Thoracic aorta (tissue), 2 donors: ENCODE data around the gene DLX3. TPM values are rescaled to one million over a fixed set of nuclear protein-coding genes. Genes with fewer than 3 reads are reported as not detected.

Source experiments
- ATAC-seq: fragments of 150-250 bp; one replicate; pipeline ENCODE4 v1.8.0; 2017; ENCODE audit warnings: low read depth; ENCODE audit not compliant: insufficient number of reproducible peaks, low FRiP score
- DNase-seq: peaks from one replicate; pipeline ENCODE4 v3.0.0-alpha.2; 2020; ENCODE audit warnings: low spot score
- H3K27ac ChIP-seq, 2 donors: fragments of 200-600 bp; sonication (generic); 1 replicate in 1 of 2; 2 replicates in 1 of 2; pipeline ENCODE4 v1.5.1; 2016; ENCODE audit warnings: mild to moderate bottlenecking in 2 of 2, moderate library complexity in 2 of 2
- H3K27me3 ChIP-seq: fragments of 200-600 bp; sonication (generic); replicated peaks from 2 replicates; pipeline ENCODE4 v1.6.0; 2016; ENCODE audit warnings: mild to moderate bottlenecking; ENCODE audit not compliant: insufficient read depth
- H3K36me3 ChIP-seq: fragments of 200-600 bp; sonication (generic); one replicate; pipeline ENCODE4 v1.5.1; 2016
- H3K4me1 ChIP-seq, 2 donors: fragments of 200-600 bp; sonication (generic); 1 replicate in 1 of 2; 2 replicates in 1 of 2; pipeline versions ENCODE4 v1.5.1 to v1.6.0; 2016; ENCODE audit warnings: low read depth in 2 of 2, mild to moderate bottlenecking in 1 of 2; ENCODE audit not compliant: control insufficient read depth in 1 of 2
- H3K4me3 ChIP-seq: fragments of 200-600 bp; sonication (generic); 2 replicates; pipeline ENCODE4 v1.5.1; 2016; ENCODE audit warnings: mild to moderate bottlenecking
- H3K9me3 ChIP-seq: fragments of 200-600 bp; sonication (generic); 2 replicates; pipeline ENCODE4 v1.5.1; 2016
- CTCF ChIP-seq: fragments of 200-600 bp; sonication (generic); IDR thresholded peaks from one replicate; pipeline ENCODE4 v1.5.1; 2019; ENCODE audit warnings: antibody characterized with exemption
- total RNA-seq, 2 donors: library from RNA; depleted of rRNA; stranded (reverse); fragments of >200 nt; gene quantifications; one replicate each; pipeline versions ENCODE4 v1.1.0 to v1.2.3, GENCODE V29; 2016

DLX3 gene
- total RNA-seq, 2 donors from 2014 or later, result 0.54 TPM; not detected in 1

GRCh38 chr17:49976163-49976827 is 18.7 kb downstream of the DLX3 start:
- DNase-seq (no peak), ATAC-seq (no peak)
- H3K4me3 ChIP-seq, result no peak overlapping the region
- no peaks in the 10 kb centered on the region for H3K36me3 ChIP-seq
- no peak overlapping the region for H3K27ac ChIP-seq
- H3K9me3 ChIP-seq, result no peaks in the 10 kb centered on the region
- H3K27me3 ChIP-seq, result peaks cover 14% of the 10 kb centered on the region
- no peak for TF ChIP-seq CTCF
- H3K4me1 ChIP-seq, result peaks cover 4 to 13% of the 10 kb centered on the region in 2 donors

DNA sequence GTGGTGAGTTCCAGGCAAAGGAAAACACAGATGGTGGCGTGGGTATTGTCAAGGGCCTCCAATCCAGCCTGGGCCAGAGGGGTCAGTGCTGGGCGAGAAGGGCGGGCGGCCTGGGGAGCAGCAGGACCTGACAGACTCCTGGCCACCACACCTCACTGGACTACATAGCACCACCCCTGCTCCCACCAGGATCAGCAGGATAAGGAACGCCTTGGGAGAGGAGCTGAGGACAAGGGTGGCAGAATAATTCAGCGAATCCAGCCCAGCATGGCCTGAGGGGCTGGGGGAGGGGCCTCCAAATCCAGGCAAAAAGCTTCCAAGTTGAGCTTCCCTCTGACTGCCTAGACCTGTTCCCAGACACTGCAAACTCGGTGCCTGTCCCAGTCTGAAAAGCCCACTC is 19.5 kb downstream of the DLX3 start:
- DNase-seq, result no peak
- peaks cover 22% of the 10 kb centered on the region for H3K27me3 ChIP-seq
- no peaks in the 10 kb centered on the region for H3K36me3 ChIP-seq
- H3K4me3 ChIP-seq, result no peak overlapping the region
- TF ChIP-seq CTCF, result no peak
- H3K27ac ChIP-seq, result no peak overlapping the region
- no peaks in the 10 kb centered on the region for H3K9me3 ChIP-seq
- H3K4me1 ChIP-seq, result peaks cover 4 to 13% of the 10 kb centered on the region in 2 donors
- ATAC-seq, result no peak

- H3K4me3 ChIP-seq, result no peak overlapping the region
- DNase-seq (no peak), ATAC-seq (no peak)
- H3K27me3 ChIP-seq, result peaks cover 39% of the 10 kb centered on the region
- no peak overlapping the region for H3K27ac ChIP-seq
- peaks cover 14 to 27% of the 10 kb centered on the region in 2 donors for H3K4me1 ChIP-seq
- H3K36me3 ChIP-seq, result no peaks in the 10 kb centered on the region
- no peak for TF ChIP-seq CTCF
- no peaks in the 10 kb centered on the region for H3K9me3 ChIP-seq
Measured at GRCh38 chr17:49973271-49973615, 21.8 kb downstream of the DLX3 start.

GRCh38 chr17:49972486-49973270 is 22.3 kb downstream of the DLX3 start:
- ATAC-seq, result no peak
- no peak overlapping the region for H3K4me3 ChIP-seq

More at GRCh38 chr17:49972486-49973270, 22.3 kb downstream of the DLX3 start:
- Histone ChIP-seq H3K4me1 (peaks cover 14 to 29% of the 10 kb centered on the region in 2 donors), H3K36me3 (no peaks in the 10 kb centered on the region), H3K27me3 (peaks cover 40% of the 10 kb centered on the region), H3K9me3 (no peaks in the 10 kb centered on the region), H3K27ac (no peak overlapping the region)
- TF ChIP-seq CTCF, result no peak
- no peak for DNase-seq
